ENCODE data around the gene USF2.

The USF2 gene

DNA sequence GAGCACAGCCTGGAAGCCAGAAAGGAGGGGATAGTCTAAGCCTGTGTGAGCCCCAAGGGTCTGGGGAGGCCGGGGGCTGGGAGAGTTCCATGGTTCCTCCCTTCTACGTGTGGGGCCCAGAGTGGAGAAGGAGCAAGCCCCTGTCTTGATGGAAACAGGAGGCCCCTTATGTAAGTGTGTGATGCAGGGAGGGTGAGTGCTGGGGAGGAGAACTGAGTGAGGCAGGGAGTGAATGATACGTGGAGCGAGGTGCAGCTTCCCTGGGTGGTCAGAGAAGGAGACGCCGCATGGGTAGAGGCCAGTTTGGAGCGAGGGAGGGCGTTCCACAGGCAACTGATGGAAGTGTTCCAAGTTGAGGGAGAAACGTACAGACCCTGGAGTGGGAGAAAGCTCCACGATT lies 39.2 kb downstream of the USF2 start:
- DNase-seq (ENCODE audit: low read depth): no peak
- TF ChIP-seq, protein P1, sequence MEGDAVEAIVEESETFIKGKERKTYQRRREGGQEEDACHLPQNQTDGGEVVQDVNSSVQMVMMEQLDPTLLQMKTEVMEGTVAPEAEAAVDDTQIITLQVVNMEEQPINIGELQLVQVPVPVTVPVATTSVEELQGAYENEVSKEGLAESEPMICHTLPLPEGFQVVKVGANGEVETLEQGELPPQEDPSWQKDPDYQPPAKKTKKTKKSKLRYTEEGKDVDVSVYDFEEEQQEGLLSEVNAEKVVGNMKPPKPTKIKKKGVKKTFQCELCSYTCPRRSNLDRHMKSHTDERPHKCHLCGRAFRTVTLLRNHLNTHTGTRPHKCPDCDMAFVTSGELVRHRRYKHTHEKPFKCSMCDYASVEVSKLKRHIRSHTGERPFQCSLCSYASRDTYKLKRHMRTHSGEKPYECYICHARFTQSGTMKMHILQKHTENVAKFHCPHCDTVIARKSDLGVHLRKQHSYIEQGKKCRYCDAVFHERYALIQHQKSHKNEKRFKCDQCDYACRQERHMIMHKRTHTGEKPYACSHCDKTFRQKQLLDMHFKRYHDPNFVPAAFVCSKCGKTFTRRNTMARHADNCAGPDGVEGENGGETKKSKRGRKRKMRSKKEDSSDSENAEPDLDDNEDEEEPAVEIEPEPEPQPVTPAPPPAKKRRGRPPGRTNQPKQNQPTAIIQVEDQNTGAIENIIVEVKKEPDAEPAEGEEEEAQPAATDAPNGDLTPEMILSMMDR (IDR thresholded peaks at IDR 0.05; ENCODE audit: control insufficient read depth, insufficient read depth, low read depth, low read length, missing control alignments): no peak

DNA sequence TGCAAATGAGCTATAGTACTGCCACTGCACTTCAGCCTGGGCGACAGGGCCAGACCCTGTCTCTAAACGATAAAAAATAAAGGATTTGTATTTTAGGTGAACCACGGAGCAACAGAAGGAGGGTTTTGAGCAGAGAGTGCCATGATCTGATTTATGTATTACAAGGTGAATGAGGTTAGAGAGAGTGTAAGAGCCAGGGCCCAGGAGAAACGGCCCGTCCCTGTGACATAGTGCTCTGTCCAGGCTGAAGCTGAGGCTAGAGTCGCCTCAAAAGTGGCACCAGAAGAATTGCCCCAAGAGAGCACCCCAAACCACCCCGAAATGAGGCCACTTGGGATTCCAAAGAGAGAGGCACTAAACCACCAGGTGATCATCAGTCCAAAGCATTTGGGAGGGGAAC lies 40.1 kb downstream of the USF2 start:
- DNase-seq (ENCODE audit: low read depth): no peak
- no peak overlapping the region for H3K4me3 ChIP-seq (ENCODE audit: control insufficient read depth, low read depth, low read length)
- TF ChIP-seq, protein P1 (IDR thresholded peaks at IDR 0.05; ENCODE audit: control insufficient read depth, insufficient read depth, low read depth, low read length, missing control alignments): no peak

More for the DNA sequence above, 39.2 kb downstream of the USF2 start:
- no peak overlapping the region for H3K4me3 ChIP-seq (ENCODE audit: control insufficient read depth, low read depth, low read length)

DNA sequence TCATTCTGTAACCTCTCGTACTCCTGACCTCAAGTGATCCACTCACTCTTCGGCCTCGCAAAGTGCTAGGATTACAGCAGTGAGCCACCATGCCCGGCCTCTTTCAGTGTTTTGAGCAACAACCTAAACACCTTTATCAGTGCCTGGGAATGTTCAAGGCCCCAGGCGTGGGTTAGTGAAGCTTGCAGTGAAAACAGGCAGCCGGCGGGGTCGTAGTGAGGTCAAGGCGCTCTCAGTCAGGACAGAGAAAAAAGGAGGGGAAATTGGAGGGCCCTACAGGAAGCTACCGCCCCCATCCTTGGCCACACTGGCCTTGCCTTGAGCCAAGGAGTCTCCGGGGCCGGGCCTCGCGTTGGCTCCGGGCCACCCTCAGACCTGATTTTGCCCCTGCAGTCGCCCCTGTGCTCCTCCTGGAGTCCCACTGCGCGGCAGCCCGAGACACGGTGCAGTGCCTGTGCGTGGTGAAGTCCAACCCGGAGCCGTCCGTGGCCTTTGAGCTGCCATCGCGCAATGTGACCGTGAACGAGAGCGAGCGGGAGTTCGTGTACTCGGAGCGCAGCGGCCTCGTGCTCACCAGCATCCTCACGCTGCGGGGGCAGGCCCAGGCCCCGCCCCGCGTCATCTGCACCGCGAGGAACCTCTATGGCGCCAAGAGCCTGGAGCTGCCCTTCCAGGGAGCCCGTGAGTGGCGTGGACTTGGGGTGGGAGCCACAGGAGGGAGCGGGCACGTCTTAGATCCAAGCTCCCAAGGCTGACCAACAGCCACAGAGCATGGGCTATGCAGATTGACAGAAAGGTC lies 40.9 kb downstream of the USF2 start:
- TF ChIP-seq, protein P1 (IDR thresholded peaks at IDR 0.05; ENCODE audit: control insufficient read depth, insufficient read depth, low read depth, low read length, missing control alignments): no peak
- H3K4me3 ChIP-seq (ENCODE audit: control insufficient read depth, low read depth, low read length): no peak overlapping the region
- DNase-seq (ENCODE audit: low read depth): no peak

DNA sequence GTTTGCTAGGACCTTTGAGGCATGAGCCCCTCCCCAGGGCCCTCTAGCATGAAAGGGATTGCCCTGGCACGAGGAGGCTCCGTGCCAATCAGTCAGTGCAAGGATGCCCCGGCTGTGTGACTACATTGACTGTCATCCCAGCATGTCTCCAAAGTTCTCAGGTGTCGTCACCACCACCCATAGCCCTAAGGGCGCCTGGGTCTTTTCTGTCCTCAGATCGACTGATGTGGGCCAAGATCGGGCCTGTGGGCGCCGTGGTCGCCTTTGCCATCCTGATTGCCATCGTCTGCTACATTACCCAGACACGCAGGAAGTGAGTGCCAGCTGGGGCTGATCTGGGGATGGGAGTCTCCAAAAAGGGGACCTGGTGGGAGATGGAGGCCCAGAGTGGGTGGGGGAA lies 41.6 kb downstream of the USF2 start:
- H3K4me3 ChIP-seq (ENCODE audit: control insufficient read depth, low read depth, low read length): no peak overlapping the region
- TF ChIP-seq, protein P1 (IDR thresholded peaks at IDR 0.05; ENCODE audit: control insufficient read depth, insufficient read depth, low read depth, low read length, missing control alignments): no peak
- no peak for DNase-seq (ENCODE audit: low read depth)

DNA sequence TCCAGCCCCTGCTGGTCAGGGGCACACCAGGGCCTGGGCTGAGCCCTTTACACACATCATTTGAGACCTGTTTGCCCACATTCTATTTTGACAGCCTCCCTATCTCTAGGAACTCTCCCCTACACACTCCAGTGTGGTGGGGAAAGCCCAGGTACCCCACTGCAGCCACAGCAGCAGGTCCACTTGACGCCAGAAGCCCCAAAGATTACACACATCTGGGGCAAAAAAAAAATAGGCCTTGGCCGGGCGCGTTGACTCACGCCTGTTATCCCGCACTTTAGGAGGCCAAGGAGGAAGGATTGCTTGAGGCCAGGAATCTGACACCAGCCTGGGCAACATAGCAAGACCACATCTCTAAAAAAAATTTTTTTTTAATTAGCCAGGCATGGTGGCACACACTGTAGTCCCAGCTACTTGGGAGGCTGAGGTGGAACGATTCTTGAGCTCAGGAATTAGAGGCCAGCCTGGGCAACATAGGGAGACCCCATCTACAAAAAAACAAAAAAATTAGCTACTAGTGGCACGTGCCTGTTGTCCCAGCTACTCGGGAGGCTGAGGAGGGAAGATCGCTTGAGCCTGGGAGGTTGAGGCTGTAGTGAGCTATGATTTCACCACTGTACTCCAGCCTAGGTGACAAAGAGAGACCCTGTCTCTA lies 42.2 kb downstream of the USF2 start:
- TF ChIP-seq, protein P1 (IDR thresholded peaks at IDR 0.05; ENCODE audit: control insufficient read depth, insufficient read depth, low read depth, low read length, missing control alignments): no peak
- H3K4me3 ChIP-seq (ENCODE audit: control insufficient read depth, low read depth, low read length): no peak overlapping the region
- DNase-seq (ENCODE audit: low read depth): no peak

DNA sequence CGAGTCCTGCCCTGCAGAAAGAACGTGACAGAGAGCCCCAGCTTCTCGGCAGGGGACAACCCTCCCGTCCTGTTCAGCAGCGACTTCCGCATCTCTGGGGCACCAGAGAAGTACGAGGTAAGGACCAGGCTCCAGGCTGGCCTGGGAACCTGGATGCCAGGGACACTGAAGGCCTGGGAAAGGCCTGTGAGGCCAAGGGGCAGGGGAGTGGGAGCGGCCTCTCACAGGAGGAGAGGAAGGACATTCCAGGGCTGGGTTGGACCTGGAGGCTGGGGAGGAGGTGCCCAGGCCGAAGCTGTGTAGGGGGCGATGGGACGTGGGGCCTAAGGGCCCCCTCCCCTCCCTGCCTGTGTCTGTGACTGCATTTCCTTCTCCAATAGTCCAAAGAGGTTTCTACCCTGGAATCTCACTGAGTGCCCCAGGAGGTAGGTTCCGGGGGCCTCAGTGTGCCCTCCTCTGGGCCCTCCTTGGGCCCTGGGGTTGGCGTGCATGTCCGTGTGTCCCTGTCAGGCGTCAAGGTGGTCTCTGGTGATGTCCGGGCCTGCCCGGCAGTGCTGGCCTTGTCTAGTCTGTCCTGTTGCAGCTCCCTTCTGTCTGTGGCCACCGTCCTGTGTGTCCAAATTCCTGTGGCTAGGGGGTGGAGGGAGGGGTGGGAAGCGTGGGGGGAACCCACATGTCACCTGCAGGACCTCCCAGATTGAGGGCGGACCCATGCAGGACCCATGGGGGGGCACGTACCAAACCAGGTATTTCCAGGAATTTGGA lies 43.3 kb downstream of the USF2 start:
- TF ChIP-seq, protein P1 (IDR thresholded peaks at IDR 0.05; ENCODE audit: control insufficient read depth, insufficient read depth, low read depth, low read length, missing control alignments): no peak
- no peak for DNase-seq (ENCODE audit: low read depth)
- no peak overlapping the region for H3K4me3 ChIP-seq (ENCODE audit: control insufficient read depth, low read depth, low read length)
